ENCODE measurements around the gene MYH11. TPM values are rescaled to one million over a fixed set of nuclear protein-coding genes. Genes with fewer than 3 reads are reported as not detected.

Gene MYH11
- total RNA-seq, 1 donor from 2014 or later, result not detected

DNA sequence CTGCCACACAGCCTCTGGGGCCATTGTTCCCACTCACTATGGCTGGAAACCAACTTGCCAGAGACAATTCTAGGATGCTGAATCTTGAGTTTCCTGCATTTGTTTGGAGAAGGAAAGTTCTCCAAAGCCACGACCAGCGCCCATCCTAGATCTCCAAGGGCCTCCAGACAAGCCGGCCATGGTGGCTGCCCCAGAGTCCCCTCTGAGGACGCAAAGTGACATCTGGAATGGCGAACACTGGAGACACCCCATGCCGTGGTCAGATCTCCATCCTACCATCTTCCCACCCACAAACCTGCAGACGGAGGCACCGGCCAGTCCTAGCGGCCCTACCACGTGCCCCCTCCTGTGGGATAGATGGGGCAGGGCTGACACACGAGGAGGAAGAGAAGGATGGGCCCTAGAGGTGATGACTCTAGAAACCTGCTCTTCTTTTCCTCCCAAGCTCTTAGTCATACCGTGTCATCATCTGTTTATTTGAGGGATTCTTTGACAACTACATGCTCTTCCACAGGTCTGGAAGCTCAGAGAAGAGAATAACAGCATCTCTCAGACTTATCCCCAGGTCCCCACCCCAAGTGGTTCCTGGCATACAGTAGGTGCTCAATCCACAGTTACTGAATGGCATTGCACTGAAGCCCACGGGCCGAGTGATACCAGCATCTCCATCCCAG lies 71.3 kb downstream of the MYH11 start:
- Mint-ChIP-seq H3K27ac (no peak overlapping the region), H3K27me3 (ENCODE audit: insufficient read depth) (peaks cover 2% of the 10 kb centered on the region), H3K9me3 (no peaks in the 10 kb centered on the region), H3K36me3 (ENCODE audit: low read depth) (no peaks in the 10 kb centered on the region), H3K4me1 (ENCODE audit: low read depth) (no peaks in the 10 kb centered on the region), H3K4me3 (no peak overlapping the region)
- no peak for DNase-seq (ENCODE audit: low spot score)
- intact Hi-C loops (cut with micrococcal nuclease), result no loop called here

DNA sequence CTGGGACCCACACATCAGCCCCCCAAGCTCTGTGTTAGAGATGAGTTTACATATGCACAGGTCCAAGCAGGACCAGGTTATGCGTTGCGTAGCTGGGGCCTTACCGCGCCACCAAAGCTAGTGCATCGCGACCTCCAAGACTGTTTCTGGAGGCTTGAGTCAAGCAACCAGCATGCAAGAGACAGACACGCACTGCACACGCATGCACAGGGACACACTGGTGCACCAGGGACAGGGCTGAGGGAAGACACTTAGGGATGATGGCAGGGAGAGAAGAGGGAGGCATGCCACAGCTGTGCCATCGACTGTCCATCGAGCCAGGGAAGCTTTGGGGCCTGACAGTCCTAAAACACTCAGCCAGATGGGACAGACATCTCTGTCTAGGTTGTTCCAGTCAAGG lies 72.8 kb downstream of the MYH11 start:
- intact Hi-C loops (cut with micrococcal nuclease), result no loop called here
- Mint-ChIP-seq H3K9me3 (no peaks in the 10 kb centered on the region), H3K27ac (no peak overlapping the region), H3K4me1 (ENCODE audit: low read depth) (no peaks in the 10 kb centered on the region), H3K27me3 (ENCODE audit: insufficient read depth) (peaks cover 2% of the 10 kb centered on the region), H3K4me3 (no peak overlapping the region), H3K36me3 (ENCODE audit: low read depth) (no peaks in the 10 kb centered on the region)
- DNase-seq (ENCODE audit: low spot score), result no peak

DNA sequence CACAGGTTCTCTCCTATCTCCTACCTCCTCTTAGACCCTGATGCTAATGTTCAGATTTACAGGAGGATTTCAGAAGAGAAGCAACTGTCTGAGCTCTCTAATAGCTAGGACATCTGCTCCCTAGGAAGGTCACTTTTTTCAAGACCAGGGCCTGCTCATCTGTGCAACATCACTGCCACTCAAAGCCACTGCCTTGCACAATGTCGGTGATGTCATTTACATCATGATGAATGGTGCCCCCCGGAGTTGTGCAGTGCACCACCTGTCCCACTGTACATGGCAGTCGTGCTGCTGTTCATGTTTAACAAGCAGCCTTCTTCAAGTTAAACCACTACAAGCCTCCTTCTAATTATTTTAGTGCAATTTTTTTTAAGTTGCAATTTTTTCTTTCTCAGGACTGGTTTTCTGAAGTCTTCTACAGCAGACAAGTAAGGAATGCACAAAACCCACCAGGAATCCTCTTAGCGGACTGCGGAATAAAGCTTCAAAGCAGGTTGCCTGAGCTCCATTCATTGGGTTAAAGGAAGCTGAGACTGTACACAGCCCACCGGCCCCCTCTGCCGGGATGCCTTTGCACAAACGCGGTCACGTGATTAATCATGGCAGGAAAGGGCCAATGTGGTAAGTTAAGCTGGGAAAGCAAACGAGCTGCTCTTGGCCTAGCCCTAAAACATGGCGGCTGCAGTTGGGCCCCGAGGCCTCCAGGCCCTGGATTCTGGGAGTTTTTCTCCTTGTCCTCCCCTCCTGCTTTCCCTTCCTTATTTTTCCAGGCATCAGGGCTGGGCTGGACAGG lies 74.1 kb downstream of the MYH11 start:
- peaks cover 6% of the 10 kb centered on the region for H3K27me3 Mint-ChIP-seq (ENCODE audit: insufficient read depth)
- no peaks in the 10 kb centered on the region for H3K36me3 Mint-ChIP-seq (ENCODE audit: low read depth)
- H3K4me1 Mint-ChIP-seq (ENCODE audit: low read depth), result no peaks in the 10 kb centered on the region
- no peak overlapping the region for H3K27ac Mint-ChIP-seq
- no peaks in the 10 kb centered on the region for H3K9me3 Mint-ChIP-seq
- H3K4me3 Mint-ChIP-seq, result no peak overlapping the region
- no peak for DNase-seq (ENCODE audit: low spot score)
- intact Hi-C loops (cut with micrococcal nuclease), result no loop called here

DNA sequence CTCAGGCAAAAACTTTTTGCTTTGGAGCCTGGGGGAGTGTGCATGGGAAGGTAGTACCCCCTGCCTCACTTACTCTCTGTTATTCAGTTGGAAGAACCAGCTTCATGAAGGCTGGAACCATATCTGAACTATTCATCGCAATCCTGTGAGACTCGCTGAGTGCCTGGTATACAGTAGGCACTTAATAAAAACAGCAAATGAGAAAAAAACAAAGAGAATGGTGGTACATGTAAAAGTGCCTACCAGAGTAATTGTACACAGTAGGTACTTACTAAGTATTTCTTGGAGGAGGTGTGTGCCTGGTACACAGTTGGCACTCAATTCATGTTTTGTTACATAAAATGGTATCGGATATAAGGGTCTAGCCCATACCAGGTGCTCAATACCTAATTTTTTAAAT lies 75.2 kb downstream of the MYH11 start:
- no peaks in the 10 kb centered on the region for H3K9me3 Mint-ChIP-seq
- H3K4me3 Mint-ChIP-seq, result no peak overlapping the region
- intact Hi-C loops (cut with micrococcal nuclease), result no loop called here
- DNase-seq (ENCODE audit: low spot score), result no peak
- H3K27me3 Mint-ChIP-seq (ENCODE audit: insufficient read depth), result peaks cover 6% of the 10 kb centered on the region
- no peak overlapping the region for H3K27ac Mint-ChIP-seq
- no peaks in the 10 kb centered on the region for H3K4me1 Mint-ChIP-seq (ENCODE audit: low read depth)
- H3K36me3 Mint-ChIP-seq (ENCODE audit: low read depth), result no peaks in the 10 kb centered on the region

DNA sequence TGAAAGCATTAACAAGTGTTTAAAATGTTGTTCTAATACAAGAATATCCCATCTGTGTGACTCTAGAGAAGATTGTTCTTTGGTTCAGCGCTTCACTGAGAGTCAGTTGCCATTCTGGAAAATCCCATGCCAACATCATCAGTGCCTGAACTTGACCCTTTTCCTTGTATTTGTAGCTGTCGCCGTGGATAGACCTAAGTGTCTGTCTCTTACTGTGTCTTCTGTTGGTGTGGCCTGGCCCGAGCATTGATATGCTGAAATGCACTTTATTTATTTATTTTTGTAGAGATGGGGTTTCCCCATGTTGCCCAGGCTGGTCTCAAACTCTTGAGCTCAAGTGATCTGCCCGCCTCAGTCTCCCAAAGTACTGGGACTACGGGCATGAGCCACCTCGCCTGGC lies 76.0 kb downstream of the MYH11 start:
- intact Hi-C loops (cut with micrococcal nuclease), result no loop called here
- Mint-ChIP-seq H3K9me3 (no peaks in the 10 kb centered on the region), H3K27ac (no peak overlapping the region), H3K4me3 (no peak overlapping the region), H3K27me3 (ENCODE audit: insufficient read depth) (peaks cover 6% of the 10 kb centered on the region), H3K36me3 (ENCODE audit: low read depth) (no peaks in the 10 kb centered on the region), H3K4me1 (ENCODE audit: low read depth) (no peaks in the 10 kb centered on the region)
- DNase-seq (ENCODE audit: low spot score), result no peak

DNA sequence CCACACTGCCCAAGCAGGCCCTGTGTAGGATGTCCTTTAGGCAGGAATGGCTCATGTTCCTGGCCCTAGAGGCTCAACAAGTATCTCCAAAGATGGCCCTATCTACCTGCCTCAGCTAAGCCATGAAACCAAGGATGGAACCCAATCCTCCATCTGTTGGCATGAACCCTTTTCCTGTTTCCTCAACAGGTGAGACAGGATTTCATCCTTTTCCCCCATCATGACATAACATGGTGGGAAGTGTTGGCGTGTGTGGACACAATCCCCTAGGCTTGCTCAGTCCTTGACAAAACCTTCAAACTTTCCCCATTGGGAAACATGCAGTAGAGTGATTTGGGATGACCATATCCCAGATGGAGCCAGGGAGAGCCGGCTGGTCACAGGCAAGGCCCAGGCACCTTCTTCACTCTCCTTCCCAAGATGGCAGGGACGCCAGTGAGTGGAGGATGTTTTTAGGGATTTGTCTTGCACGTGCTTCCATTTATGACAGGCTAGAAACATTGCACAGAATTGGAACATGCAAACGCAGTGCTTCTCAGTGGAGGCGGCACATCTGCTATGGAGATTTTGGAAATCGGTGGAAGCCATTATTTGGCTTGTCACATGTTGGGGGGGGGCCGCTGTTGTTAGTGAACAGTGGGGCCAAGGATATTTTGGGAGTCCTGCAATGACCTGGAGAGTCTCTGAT lies 77.0 kb downstream of the MYH11 start:
- H3K36me3 Mint-ChIP-seq (ENCODE audit: low read depth), result no peaks in the 10 kb centered on the region
- no peak for DNase-seq (ENCODE audit: low spot score)
- peaks cover 6% of the 10 kb centered on the region for H3K27me3 Mint-ChIP-seq (ENCODE audit: insufficient read depth)
- H3K27ac Mint-ChIP-seq, result no peak overlapping the region
- no peak overlapping the region for H3K4me3 Mint-ChIP-seq
- intact Hi-C loops (cut with micrococcal nuclease), result no loop called here
- H3K4me1 Mint-ChIP-seq (ENCODE audit: low read depth), result no peaks in the 10 kb centered on the region
- no peaks in the 10 kb centered on the region for H3K9me3 Mint-ChIP-seq

DNA sequence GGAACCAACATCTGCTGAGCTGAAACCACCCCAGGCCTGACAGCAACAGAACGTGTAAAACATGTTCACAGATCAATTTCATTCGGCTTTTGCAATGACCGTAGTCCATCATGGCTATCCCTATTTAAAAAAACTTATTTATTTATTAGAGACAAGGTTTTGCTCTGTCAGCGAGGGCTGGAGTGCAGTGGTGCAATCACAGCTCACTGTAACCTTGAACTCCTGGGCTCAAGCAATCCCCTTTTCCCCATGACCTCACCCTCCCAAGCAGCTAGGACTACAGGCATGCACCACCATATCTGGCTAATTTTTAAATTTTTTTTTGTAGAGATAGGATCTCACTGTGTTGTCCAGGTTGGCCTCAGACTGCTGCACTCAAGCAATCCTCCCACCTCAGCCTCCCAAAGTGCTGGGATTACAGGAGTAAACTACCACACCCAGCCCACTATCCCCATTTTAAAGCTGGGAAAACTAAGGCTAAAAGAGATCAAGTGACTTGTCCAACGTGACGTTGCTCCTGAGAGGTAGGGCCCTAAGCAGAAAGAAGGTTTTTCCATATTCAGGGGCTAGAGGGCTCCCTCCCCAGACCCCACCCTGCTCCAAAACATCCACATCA lies 77.7 kb downstream of the MYH11 start:
- H3K36me3 Mint-ChIP-seq (ENCODE audit: low read depth), result no peaks in the 10 kb centered on the region
- no peak overlapping the region for H3K4me3 Mint-ChIP-seq
- no peaks in the 10 kb centered on the region for H3K9me3 Mint-ChIP-seq
- no peak overlapping the region for H3K27ac Mint-ChIP-seq
- intact Hi-C loops (cut with micrococcal nuclease), result no loop called here
- H3K4me1 Mint-ChIP-seq (ENCODE audit: low read depth), result no peaks in the 10 kb centered on the region
- no peak for DNase-seq (ENCODE audit: low spot score)
- H3K27me3 Mint-ChIP-seq (ENCODE audit: insufficient read depth), result peaks cover 6% of the 10 kb centered on the region

DNA sequence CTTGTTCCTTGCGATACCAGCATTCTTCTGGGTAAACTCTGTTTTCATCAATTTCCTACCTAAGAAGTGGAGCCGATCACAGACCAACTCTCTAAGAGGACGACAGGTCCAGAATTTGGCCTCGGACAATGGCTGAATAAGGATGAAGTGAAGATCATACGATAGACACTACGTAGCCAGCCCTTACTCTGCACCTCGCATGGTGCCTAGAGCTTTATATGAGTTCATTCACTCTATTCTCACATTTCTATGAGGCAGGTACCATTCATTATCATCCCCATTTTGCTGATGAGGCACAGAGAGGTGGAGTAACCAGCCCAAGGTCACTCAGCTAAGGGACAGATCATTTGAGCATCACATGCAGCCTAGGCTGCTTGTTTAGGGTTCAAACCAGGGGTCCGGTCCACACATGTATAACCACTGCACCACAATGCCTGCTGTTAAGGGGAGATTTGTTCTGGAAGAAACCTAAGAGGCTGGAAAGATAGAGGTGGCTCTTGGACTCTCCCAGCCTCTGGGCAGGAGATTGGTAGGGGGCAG lies 78.6 kb downstream of the MYH11 start:
- intact Hi-C loops (cut with micrococcal nuclease), result no loop called here
- peaks cover 6% of the 10 kb centered on the region for H3K27me3 Mint-ChIP-seq (ENCODE audit: insufficient read depth)
- no peaks in the 10 kb centered on the region for H3K9me3 Mint-ChIP-seq
- H3K4me3 Mint-ChIP-seq, result no peak overlapping the region
- H3K36me3 Mint-ChIP-seq (ENCODE audit: low read depth), result no peaks in the 10 kb centered on the region
- no peak for DNase-seq (ENCODE audit: low spot score)
- H3K4me1 Mint-ChIP-seq (ENCODE audit: low read depth), result no peaks in the 10 kb centered on the region
- no peak overlapping the region for H3K27ac Mint-ChIP-seq

DNA sequence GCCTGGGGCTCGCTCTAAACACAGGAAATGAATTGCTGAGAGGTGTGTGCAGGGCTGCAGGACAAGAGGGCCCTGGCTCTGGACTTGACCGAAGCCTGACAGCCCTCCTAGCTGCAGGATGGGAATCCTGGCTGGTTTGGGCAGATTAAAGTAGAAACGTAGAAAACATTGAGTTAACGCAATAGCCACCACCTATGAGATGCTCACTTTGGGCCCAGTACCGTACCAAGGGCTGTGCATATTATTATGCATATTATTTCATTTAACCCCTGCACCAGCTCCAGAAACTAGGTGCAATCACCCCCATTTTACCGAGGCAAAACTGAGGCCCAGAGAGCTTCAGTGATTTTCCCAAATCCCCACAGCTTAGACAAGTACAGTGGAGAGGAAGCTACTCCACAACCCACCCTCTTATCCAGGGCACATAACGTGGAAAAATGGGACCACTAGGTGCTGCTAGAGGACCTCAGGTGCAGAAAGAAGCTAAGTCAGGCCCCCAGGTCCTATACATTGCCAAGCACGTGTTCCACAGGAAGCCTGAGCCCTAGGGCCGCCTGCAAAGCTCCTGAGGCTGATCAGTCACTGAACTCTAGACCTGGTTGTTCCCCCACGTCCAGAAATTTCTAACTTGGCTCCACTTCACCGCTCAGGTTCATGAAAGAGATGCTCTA lies 79.2 kb downstream of the MYH11 start:
- intact Hi-C loops (cut with micrococcal nuclease), result no loop called here
- H3K9me3 Mint-ChIP-seq, result no peaks in the 10 kb centered on the region
- H3K4me1 Mint-ChIP-seq (ENCODE audit: low read depth), result no peaks in the 10 kb centered on the region
- H3K27me3 Mint-ChIP-seq (ENCODE audit: insufficient read depth), result peaks cover 4% of the 10 kb centered on the region
- no peak overlapping the region for H3K4me3 Mint-ChIP-seq
- no peak for DNase-seq (ENCODE audit: low spot score)
- H3K36me3 Mint-ChIP-seq (ENCODE audit: low read depth), result no peaks in the 10 kb centered on the region
- H3K27ac Mint-ChIP-seq, result no peak overlapping the region

DNA sequence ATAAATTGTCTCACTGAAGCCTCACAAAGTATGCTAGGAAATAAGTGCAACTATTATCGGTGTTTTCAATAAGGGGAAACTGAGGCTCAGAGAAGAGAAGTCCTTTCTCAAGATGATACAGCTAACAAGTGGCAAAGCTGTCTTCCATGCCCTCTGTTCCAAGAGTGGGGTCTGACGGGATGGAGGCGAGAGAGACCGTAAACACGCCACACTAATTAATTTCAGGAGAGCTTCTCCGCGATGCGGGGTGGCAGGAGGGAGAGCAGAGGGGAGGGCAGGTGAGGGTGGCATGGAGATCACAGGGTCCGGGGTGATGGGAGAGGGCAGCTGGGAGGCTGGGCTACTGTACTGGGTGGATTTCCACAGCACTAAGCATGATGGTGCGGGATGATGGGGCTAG lies 80.3 kb downstream of the MYH11 start:
- no peaks in the 10 kb centered on the region for H3K36me3 Mint-ChIP-seq (ENCODE audit: low read depth)
- no peak overlapping the region for H3K27ac Mint-ChIP-seq
- intact Hi-C loops (cut with micrococcal nuclease), result no loop called here
- H3K27me3 Mint-ChIP-seq (ENCODE audit: insufficient read depth), result peaks cover 6% of the 10 kb centered on the region
- H3K9me3 Mint-ChIP-seq, result no peaks in the 10 kb centered on the region
- H3K4me3 Mint-ChIP-seq, result no peak overlapping the region
- no peak for DNase-seq (ENCODE audit: low spot score)
- H3K4me1 Mint-ChIP-seq (ENCODE audit: low read depth), result no peaks in the 10 kb centered on the region

DNA sequence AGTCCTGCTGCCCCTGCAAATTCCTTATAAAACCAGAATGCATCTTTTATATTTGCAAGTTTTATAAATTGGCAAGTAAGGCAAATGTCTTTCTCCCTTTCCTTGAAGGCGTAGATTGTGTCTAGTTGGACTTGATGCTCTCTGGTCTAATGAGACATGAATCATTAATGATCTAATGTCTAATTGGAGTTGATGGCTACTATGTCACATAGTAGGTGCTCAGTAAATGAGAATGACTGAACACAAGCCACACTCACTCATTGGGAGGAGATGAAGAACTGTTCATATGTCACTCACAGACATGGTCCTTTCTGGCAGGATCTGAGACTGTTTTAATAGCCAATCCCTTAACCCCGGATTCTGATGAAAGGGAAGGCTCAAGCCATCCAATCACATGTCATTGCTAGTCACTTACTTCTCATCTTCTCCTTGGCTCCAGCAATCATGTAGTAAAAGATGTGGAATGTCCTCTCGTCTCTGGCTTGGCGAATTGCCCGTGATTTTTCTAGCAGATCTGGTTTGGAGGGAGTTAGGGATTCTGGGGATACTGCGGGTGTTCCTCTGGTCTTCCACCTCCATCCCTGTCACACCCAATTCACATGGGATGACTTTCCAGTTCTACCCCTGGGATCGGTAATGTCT lies 81.0 kb downstream of the MYH11 start:
- Mint-ChIP-seq H3K36me3 (ENCODE audit: low read depth) (no peaks in the 10 kb centered on the region), H3K4me1 (ENCODE audit: low read depth) (no peaks in the 10 kb centered on the region), H3K9me3 (no peaks in the 10 kb centered on the region), H3K27ac (no peak overlapping the region), H3K27me3 (ENCODE audit: insufficient read depth) (peaks cover 6% of the 10 kb centered on the region), H3K4me3 (no peak overlapping the region)
- intact Hi-C loops (cut with micrococcal nuclease), result no loop called here
- no peak for DNase-seq (ENCODE audit: low spot score)

DNA sequence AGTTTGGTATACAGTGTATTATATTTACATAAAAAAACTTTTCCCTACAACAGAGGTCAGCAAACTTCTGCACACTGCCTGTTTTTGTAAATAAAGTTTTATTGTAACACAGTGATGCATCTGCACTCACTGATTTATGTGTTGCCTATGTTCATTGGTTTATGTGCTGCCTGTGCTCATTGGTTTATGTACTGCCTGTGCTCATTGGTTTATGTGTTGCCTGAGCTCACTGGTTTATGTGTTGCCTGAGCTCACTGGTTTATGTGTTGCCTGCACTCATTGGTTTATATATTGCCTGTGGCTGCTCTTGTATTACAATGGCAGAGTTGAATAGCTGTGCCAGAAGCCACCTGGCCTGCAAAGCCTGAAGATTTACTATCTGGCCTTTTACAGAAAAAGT lies 81.6 kb downstream of the MYH11 start:
- DNase-seq (ENCODE audit: low spot score), result no peak
- no peaks in the 10 kb centered on the region for H3K4me1 Mint-ChIP-seq (ENCODE audit: low read depth)
- H3K9me3 Mint-ChIP-seq, result no peaks in the 10 kb centered on the region
- intact Hi-C loops (cut with micrococcal nuclease), result no loop called here
- no peaks in the 10 kb centered on the region for H3K36me3 Mint-ChIP-seq (ENCODE audit: low read depth)
- peaks cover 6% of the 10 kb centered on the region for H3K27me3 Mint-ChIP-seq (ENCODE audit: insufficient read depth)
- H3K27ac Mint-ChIP-seq, result no peak overlapping the region
- no peak overlapping the region for H3K4me3 Mint-ChIP-seq
